SK-N-SH (cell line): ENCODE data around the gene DNASE1L2.

Source experiments
- CTCF ChIP-seq: fragments of 200-600 bp; sonication (generic); IDR thresholded peaks from 2 replicates; pipeline ENCODE4 v1.6.1; 2017; ENCODE audit warnings: antibody characterized with exemption, mild to moderate bottlenecking, moderate library complexity
- ELF1 ChIP-seq: IDR thresholded peaks from 2 replicates; pipeline ENCODE4 v1.4.0; 2012
- EZH2phosphoT487 ChIP-seq: fragments of 200-600 bp; sonication (generic); IDR thresholded peaks from 2 replicates; pipeline ENCODE4 v1.6.1; 2017; ENCODE audit warnings: low read depth, mixed run types, mild to moderate bottlenecking, antibody characterized with exemption, moderate library complexity, borderline replicate concordance
- MEF2A ChIP-seq: IDR thresholded peaks from 2 replicates; pipeline ENCODE4 v1.4.0; 2012; ENCODE audit warnings: low read depth, borderline replicate concordance
- MXI1 ChIP-seq: IDR thresholded peaks from 2 replicates; pipeline ENCODE4 v1.6.1; 2012; ENCODE audit warnings: mild to moderate bottlenecking, low read depth, low read length, improper control_type of control experiment
- POLR2AphosphoS5 ChIP-seq: IDR thresholded peaks from 2 replicates; pipeline ENCODE4 v1.6.1; 2012; ENCODE audit warnings: low read depth, low read length
- RAD21 ChIP-seq: IDR thresholded peaks from 2 replicates; pipeline ENCODE4 v1.6.1; 2012; ENCODE audit warnings: mild to moderate bottlenecking, low read length
- RCOR1 ChIP-seq: fragments of 150-350 bp; IDR thresholded peaks from 2 replicates; pipeline ENCODE4 v1.6.1; 2017; ENCODE audit warnings: antibody characterized with exemption, low read length
- REST ChIP-seq: IDR thresholded peaks from 2 replicates; pipeline ENCODE4 v1.6.1; 2012; ENCODE audit warnings: mild to moderate bottlenecking, low read depth, low read length, moderate library complexity
- RXRA ChIP-seq: IDR thresholded peaks from 2 replicates; pipeline ENCODE4 v1.4.0; 2012; ENCODE audit warnings: low read depth, mild to moderate bottlenecking, borderline replicate concordance
- ZBTB33 ChIP-seq: IDR thresholded peaks from 2 replicates; pipeline ENCODE4 v1.4.0; 2012; ENCODE audit warnings: low read depth, borderline replicate concordance

DNA sequence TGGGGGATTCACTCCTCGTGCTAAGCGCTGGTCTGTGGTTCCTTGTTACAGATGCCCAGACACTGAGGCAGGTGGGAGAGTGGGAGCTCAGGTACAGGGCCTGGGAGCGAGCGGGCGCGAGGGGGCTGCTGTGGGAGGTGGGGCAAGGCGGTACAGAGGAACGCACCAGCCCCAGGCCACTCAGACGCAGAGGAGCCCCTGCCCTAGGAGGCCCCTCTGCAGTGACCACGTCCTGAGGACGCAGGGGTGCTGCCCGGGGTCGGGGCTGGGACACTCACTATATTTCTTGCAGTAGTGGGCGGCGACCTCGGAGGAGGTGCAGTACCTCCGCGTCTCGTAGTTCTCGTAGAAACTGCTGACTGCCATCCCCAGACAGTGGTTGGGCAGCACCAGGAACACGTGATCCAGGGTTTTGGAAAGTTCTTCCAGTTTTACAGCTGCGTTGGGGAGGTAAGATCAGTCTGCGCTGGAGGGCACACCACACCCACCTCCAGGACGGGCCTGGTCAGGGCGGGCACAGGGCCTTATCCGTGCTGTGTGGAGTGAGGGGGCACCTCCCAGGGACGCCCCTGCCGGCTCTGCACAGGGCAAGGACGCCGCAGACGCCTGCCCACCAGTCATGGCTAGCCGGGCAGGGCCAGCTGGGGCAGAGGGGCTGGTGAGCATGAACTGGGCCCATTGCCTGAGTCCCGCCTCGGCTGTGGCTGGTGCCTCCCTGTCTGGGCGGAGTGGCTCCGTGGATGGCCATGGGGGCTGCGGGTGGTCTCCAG lies 47.9 kb downstream of the DNASE1L2 start:
- no peak for TF ChIP-seq ZBTB33
- TF ChIP-seq CTCF = no peak
- TF ChIP-seq RAD21 = no peak
- no peak for TF ChIP-seq MXI1
- no peak for TF ChIP-seq RXRA
- TF ChIP-seq REST = no peak
- TF ChIP-seq RCOR1 = no peak
- TF ChIP-seq ELF1 = no peak
- TF ChIP-seq POLR2AphosphoS5 = no peak
- TF ChIP-seq MEF2A = no peak
- no peak for TF ChIP-seq EZH2phosphoT487
